GM12801 (cell line): ENCODE data around the gene CEP85L.

Source experiments
- CTCF ChIP-seq: IDR thresholded peaks from one replicate; pipeline ENCODE4 v1.5.1; 2011; ENCODE audit warnings: control low read depth; ENCODE audit not compliant: insufficient read length; ENCODE audit errors: extremely low read depth

Gene CEP85L

DNA sequence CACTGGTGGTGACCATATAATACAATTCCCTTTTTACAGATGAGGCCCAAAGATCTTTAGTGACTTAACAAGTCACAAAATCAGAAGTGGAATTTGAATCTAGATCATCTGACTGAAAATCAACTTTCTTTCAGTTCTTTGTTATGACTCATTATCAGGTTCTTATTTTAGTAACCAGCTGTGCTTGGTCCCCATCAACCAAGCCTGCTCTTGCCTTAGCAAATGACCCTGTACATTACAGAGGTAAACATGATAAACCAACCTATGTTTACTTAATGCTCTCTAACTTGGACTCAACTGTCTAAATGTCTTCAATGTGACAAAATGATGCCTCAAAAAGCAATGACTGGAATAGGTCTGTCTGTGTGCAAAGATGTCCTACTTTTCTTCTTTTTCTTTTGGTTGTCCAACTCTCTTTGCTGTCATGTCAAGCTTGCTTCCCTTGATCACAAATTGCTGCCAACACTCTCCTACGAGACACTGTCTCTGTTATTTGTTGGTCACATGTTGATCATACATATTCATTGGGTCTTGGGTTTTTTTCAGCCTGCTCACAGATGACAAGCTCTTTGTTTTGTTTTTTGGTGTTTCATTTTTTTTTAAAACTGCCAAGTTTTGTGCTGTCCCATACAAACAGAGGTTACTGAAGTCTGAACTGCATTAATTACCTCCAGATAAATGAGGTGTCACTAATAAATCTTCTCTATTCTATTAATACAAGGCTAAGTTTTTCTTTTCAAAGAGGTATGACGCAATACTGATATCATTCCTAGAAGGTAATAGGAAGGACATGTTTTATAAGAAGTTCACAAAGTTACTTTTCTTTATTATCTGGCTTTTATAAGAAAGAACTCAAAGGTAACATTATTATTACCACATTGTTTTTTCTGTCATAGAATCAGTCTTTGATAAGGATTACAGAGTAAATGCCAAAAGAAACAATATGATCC is 165.5 kb downstream of the CEP85L start:
- TF ChIP-seq CTCF = no peak

DNA sequence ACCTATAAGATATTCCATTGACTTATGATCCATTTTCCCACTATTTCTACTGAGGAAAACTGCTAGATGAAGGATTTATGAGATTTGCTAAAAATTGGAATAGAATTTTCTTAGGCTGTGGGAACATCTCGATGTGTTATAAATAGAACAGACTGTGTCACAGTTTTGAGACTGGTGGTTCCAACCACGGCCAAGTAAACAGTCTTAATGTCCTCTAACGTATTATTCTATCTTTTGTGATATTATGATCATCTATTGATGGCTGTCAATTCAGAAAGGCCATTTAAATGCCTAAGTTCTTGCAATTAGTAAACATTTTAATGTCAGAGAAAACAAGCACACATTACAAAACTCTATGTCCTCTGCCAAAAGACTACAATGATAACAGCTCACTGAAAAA is 174.8 kb downstream of the CEP85L start:
- TF ChIP-seq CTCF = no peak

- no peak for TF ChIP-seq CTCF
Observed at GRCh38 chr6:118473266-118473665, 178.1 kb downstream of the CEP85L start.

DNA sequence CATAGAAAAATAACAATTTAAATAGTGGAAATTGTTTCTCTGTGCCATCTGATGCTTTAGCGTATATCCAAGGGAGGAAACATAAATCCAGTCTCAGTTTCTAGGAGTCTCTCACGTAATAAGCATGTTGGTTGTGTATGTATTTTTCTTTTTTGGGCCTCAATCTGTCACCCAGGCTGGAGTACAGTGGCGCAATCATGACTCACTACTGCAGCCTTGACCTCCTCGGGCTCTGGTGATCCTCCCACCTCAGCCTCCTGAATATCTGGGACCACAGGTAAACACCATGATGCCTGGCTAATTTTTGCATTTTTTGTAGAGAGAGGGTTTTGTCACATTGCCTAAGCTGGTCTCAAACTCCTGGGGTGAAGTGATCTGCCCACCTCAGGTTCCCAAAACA is 181.9 kb downstream of the CEP85L start:
- no peak for TF ChIP-seq CTCF

DNA sequence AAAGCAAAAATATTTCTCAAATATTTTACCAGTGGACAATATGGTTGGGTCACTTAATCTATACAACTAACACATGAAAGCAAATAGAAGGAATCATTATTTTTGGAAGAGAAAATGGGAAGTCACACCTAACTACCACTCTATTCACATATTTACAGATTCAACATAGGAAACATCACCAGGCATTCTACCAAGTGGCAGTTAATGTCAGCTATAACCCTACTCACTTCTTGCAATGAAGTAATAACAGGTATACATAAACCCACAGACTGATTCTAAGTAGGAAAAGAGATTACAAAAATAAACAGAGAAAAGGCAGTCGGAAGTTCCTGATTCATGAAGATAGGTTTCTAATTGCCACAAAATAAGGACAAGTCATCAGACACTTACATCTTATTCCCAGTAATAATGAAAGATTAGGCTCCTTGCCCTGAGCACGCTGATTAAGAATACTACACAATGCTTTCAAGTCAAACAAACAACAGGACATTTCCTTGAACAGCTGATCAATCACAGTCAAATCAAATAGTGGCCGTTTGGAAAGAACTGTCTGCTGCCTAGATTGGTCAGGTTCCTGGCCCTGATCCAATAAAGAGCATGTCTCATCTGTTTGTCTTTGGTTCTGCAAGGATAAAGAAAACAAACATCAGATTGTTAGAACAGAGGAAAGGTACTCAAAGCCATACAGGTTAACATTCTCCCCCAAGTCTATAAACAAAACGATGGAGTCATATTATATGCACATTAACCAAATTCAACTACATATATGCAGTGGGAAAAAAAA is 182.5 kb downstream of the CEP85L start:
- TF ChIP-seq CTCF = no peak

DNA sequence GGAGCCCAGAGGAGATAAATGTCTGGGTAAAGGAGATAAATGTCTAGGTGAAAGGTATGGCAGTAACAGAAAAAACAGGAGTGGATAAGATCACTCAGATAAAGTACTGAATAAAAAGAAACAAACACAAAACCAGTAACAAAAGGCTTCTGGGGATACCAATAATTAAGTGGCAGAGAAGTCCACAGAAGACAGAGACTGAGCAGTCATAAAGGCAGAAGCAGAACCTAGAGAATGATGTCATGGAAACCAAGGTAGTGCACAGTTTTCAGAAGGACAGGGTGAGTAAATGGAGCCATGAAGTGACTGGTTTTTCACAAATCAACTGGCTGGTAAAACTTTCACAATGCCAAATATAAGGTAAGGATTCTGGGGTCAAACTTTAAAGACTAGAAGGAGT is 184.2 kb downstream of the CEP85L start:
- TF ChIP-seq CTCF = no peak

GRCh38 chr6:118464620-118465019 is 186.8 kb downstream of the CEP85L start:
- TF ChIP-seq CTCF = no peak
